Endothelial cell of umbilical vein (primary cell): ENCODE data around the gene HMCN1.

Source experiments
- CTCF ChIP-seq, 2 donors: IDR thresholded peaks; 1 replicate in 1 of 2; 2 replicates in 1 of 2; pipeline ENCODE4 v1.5.1; 2011; ENCODE audit warnings: low read length in 2 of 2, mild to moderate bottlenecking in 2 of 2, moderate library complexity in 2 of 2, control low read depth in 1 of 2, inconsistent platforms in 1 of 2, low read depth in 1 of 2; ENCODE audit not compliant: insufficient read depth in 1 of 2; ENCODE audit errors: extremely low read depth in 1 of 2
- EZH2 ChIP-seq: IDR thresholded peaks from 2 replicates; pipeline ENCODE4 v1.6.1; 2012; ENCODE audit warnings: borderline replicate concordance, low read depth, mild to moderate bottlenecking, moderate library complexity, low read length, inconsistent platforms; ENCODE audit not compliant: severe bottlenecking
- MYC ChIP-seq: IDR thresholded peaks from one replicate; pipeline ENCODE4 v1.6.1; 2011; ENCODE audit warnings: mild to moderate bottlenecking, low read depth, low read length
- POLR2A ChIP-seq: IDR thresholded peaks from 2 replicates; pipeline ENCODE4 v1.6.1; 2012; ENCODE audit warnings: low read depth, mild to moderate bottlenecking, control low read depth, low read length
- POLR2AphosphoS5 ChIP-seq: IDR thresholded peaks from 2 replicates; pipeline ENCODE4 v1.6.1; 2012; ENCODE audit warnings: low read depth, mild to moderate bottlenecking, control low read depth, low read length, moderate library complexity; ENCODE audit not compliant: insufficient read depth

GRCh38 chr1:186027621-186028020 lies 293.4 kb downstream of the HMCN1 start:
- TF ChIP-seq MYC (no peak), CTCF (IDR thresholded peaks at IDR 0.05; ENCODE audit: extremely low read depth in 1 of 2, insufficient read depth in 1 of 2, low read depth in 1 of 2, low read length in 2 of 2) (no peak), EZH2 (no peak), POLR2A (no peak), POLR2AphosphoS5 (no peak)
